Right lobe of liver (tissue), 4 donors: ENCODE results near the gene CATSPER2.
"Not testable (repeated sequence)": the region's sequence is repeated elsewhere in the genome, so short reads cannot be mapped to it uniquely, and the experiment has no call there.

Source experiments
- POLR2A ChIP-seq: fragments of 450-650 bp; IDR thresholded peaks from one replicate; pipeline ENCODE4 v1.6.1; 2017; ENCODE audit warnings: antibody characterized with exemption, mild to moderate bottlenecking
- TF ChIP-seq, protein P1 (sequence below), 4 donors: fragments of 200-600 bp in 3 of 4; fragments of 450-650 bp in 1 of 4; IDR thresholded peaks; one replicate each; pipeline versions ENCODE4 v1.5.1 to v1.8.0; 2016 to 2022; ENCODE audit warnings: antibody characterized with exemption in 4 of 4, mild to moderate bottlenecking in 2 of 4
- donor health status: DM: no; HTN: no; CAD: no.
- donor health status: DM: no; HTN: no; CAD: no.
- donor health status: DM: no; HTN: yes; CAD: no.

DNA sequence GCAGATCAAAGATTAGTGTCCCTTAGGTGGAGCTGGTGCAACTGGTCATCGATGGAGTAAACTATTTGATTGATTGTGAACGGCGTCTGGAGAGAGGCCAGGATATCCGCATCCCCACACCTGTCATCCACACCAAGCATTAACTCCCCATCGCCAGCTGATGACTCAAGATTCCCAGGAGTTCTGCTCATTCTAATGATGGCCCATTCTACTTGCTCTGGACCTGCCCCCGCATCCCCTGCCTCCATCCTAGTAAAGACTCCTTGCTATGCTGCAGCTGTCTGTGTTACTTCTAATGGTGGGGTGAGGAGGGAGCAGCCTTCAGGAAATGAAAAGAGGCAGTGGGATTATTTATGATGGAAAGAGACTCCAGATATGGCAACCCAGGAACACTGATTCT lies 49.5 kb downstream of the CATSPER2 start:
- TF ChIP-seq, protein P1, sequence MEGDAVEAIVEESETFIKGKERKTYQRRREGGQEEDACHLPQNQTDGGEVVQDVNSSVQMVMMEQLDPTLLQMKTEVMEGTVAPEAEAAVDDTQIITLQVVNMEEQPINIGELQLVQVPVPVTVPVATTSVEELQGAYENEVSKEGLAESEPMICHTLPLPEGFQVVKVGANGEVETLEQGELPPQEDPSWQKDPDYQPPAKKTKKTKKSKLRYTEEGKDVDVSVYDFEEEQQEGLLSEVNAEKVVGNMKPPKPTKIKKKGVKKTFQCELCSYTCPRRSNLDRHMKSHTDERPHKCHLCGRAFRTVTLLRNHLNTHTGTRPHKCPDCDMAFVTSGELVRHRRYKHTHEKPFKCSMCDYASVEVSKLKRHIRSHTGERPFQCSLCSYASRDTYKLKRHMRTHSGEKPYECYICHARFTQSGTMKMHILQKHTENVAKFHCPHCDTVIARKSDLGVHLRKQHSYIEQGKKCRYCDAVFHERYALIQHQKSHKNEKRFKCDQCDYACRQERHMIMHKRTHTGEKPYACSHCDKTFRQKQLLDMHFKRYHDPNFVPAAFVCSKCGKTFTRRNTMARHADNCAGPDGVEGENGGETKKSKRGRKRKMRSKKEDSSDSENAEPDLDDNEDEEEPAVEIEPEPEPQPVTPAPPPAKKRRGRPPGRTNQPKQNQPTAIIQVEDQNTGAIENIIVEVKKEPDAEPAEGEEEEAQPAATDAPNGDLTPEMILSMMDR (IDR thresholded peaks at IDR 0.05) = not testable (repeated sequence)
- not testable (repeated sequence) for TF ChIP-seq POLR2A
